K562 (cell line): ENCODE data around the gene CAPN14. TPM values are rescaled to one million over a fixed set of nuclear protein-coding genes. Genes with fewer than 3 reads are reported as not detected.

Experiments
- HDAC8 ChIP-seq: fragments of 450-650 bp; IDR thresholded peaks from 2 replicates; pipeline ENCODE4 v1.6.1; 2016; ENCODE audit warnings: mild to moderate bottlenecking, missing genetic modification characterization, moderate library complexity, missing compliant biosample characterization
- MED1 ChIP-seq: sonication (generic); formaldehyde crosslinking; IDR thresholded peaks from 2 replicates; pipeline ENCODE4 v1.8.1; 2023; ENCODE audit warnings: missing genetic modification reagents, borderline replicate concordance
- ZNF121 ChIP-seq: sonication (generic); formaldehyde crosslinking; conservative IDR thresholded peaks from 2 replicates; pipeline ENCODE4 v1.8.0; 2022; ENCODE audit warnings: missing genetic modification reagents
- ZNF407 ChIP-seq: fragments of 450-650 bp; IDR thresholded peaks from 2 replicates; pipeline ENCODE4 v1.6.1; 2016; ENCODE audit warnings: low read depth
- polyA plus RNA-seq, 8 experiments: library from polyadenylated mRNA; depleted of rRNA in 4 of 8; stranded (reverse) in 5 of 8; unstranded in 3 of 8; fragments of >200 nt; fragmentation: Nextera tagmentation in 2 of 8; fragmentation: Illumina TruSeq in 1 of 8; extraction: Ambion mirVana in 2 of 8; extraction: Trizol in 1 of 8; gene quantifications; 2 replicates each; pipeline versions ENCODE4 v1.2.1 to v1.2.3, GENCODE V29; 2011 to 2014; ENCODE audit warnings: inconsistent platforms in 1 of 8, missing spikeins in 1 of 8
- total RNA-seq, 7 experiments: library from RNA; depleted of rRNA in 6 of 7; stranded (reverse); fragments of >200 nt in 6 of 7; fragmentation: Illumina TruSeq in 2 of 7; extraction: Trizol in 2 of 7; gene quantifications; 2 replicates each; pipeline versions ENCODE4 v1.2.1 to v1.2.3, GENCODE V29; 2011 to 2021; ENCODE audit warnings: low replicate concordance in 1 of 7

CAPN14 gene
- total and polyA plus RNA-seq, 9 of the 15 experiments (the other 6 are each of a cell fraction or from before 2014, with no cell fraction given): not detected

- TF ChIP-seq ZNF407: no peak
- no peak for TF ChIP-seq ZNF121 (CRISPR knock-in tag)
- TF ChIP-seq HDAC8 (tag): no peak
- no peak for TF ChIP-seq MED1
Observed at GRCh38 chr2:31204783-31205182, 12.5 kb downstream of the CAPN14 start (continued).
